ENCODE data around the gene RHBDL1.
"Not testable (repeated sequence)": the region's sequence is repeated elsewhere in the genome, so short reads cannot be mapped to it uniquely, and the experiment has no call there.

Gene RHBDL1

GRCh38 chr16:687499-687898 is 12.0 kb downstream of the RHBDL1 start:
- DNase-seq = no peak

- DNase-seq = no peak
Observed at GRCh38 chr16:689175-689897, 13.9 kb downstream of the RHBDL1 start.

- not testable (repeated sequence) for DNase-seq
Observed at GRCh38 chr16:691242-691641, 15.8 kb downstream of the RHBDL1 start.

- no peak for DNase-seq
Observed at GRCh38 chr16:692356-693108, 17.1 kb downstream of the RHBDL1 start.

- no peak for DNase-seq
Observed at GRCh38 chr16:693364-693763, 17.9 kb downstream of the RHBDL1 start.

GRCh38 chr16:693766-694165 is 18.3 kb downstream of the RHBDL1 start:
- no peak for DNase-seq

GRCh38 chr16:694187-694862 is 18.9 kb downstream of the RHBDL1 start:
- no peak for DNase-seq

GRCh38 chr16:694863-695354 is 19.4 kb downstream of the RHBDL1 start:
- no peak for DNase-seq

- peak; percentile 61 for DNase-seq
Observed at GRCh38 chr16:695355-696089, 20.1 kb downstream of the RHBDL1 start.

- no peak for DNase-seq
Observed at GRCh38 chr16:698911-699671, 23.6 kb downstream of the RHBDL1 start.

- DNase-seq = no peak
Observed at GRCh38 chr16:700684-701584, 25.5 kb downstream of the RHBDL1 start.

GRCh38 chr16:702341-702740 is 26.9 kb downstream of the RHBDL1 start:
- no peak for DNase-seq

- no peak for DNase-seq
Observed at GRCh38 chr16:703406-703805, 27.9 kb downstream of the RHBDL1 start.

- DNase-seq = no peak
Observed at GRCh38 chr16:704047-704446, 28.6 kb downstream of the RHBDL1 start.

GRCh38 chr16:704552-705380 is 29.3 kb downstream of the RHBDL1 start:
- no peak for DNase-seq

GRCh38 chr16:705431-706188 is 30.1 kb downstream of the RHBDL1 start, which contains the start of gene FBXL16:
Gene FBXL16, minus strand, starts transcription at chr16:705801. Its CDS starts 8,396 bp downstream, at chr16:697405.
- DNase-seq = no peak

- DNase-seq = no peak
Observed at GRCh38 chr16:706189-707061, 31.0 kb downstream of the RHBDL1 start.

- no peak for DNase-seq
Observed at GRCh38 chr16:707062-707538, 31.6 kb downstream of the RHBDL1 start.
